Nephron progenitor cell (in vitro differentiated cells): ENCODE data around the gene KCNQ1OT1.
A peak's percentile ranks its signal among the peaks of the same experiment; 100 is the strongest.

Experiments used
- DNase-seq: peaks from one replicate; pipeline ENCODE4 v3.0.0; 2021
- H3K27ac Mint-ChIP-seq: 2 replicates; pipeline ENCODE4 v1.8.0; 2021; ENCODE audit warnings: mild to moderate bottlenecking, moderate library complexity, mixed read lengths
- H3K27me3 Mint-ChIP-seq: 2 replicates; pipeline ENCODE4 v1.8.0; 2021; ENCODE audit warnings: mild to moderate bottlenecking, low read depth, mixed read lengths; ENCODE audit not compliant: poor library complexity
- H3K36me3 Mint-ChIP-seq: 2 replicates; pipeline ENCODE4 v1.8.0; 2021; ENCODE audit warnings: low read depth, mixed read lengths
- H3K4me1 Mint-ChIP-seq: 2 replicates; pipeline ENCODE4 v1.8.0; 2021; ENCODE audit warnings: mixed read lengths
- H3K4me3 Mint-ChIP-seq: 2 replicates; pipeline ENCODE4 v1.8.0; 2021; ENCODE audit warnings: mild to moderate bottlenecking, moderate library complexity, mixed read lengths
- H3K9me3 Mint-ChIP-seq: 2 replicates; pipeline ENCODE4 v1.8.0; 2021; ENCODE audit warnings: mild to moderate bottlenecking, moderate library complexity, mixed read lengths
- TF ChIP-seq, protein P1 (sequence below): fragments of 200-600 bp; sonication (generic); IDR thresholded peaks from 2 replicates; pipeline ENCODE4 v1.5.0; 2021; ENCODE audit warnings: antibody characterized with exemption

KCNQ1OT1 gene

DNA sequence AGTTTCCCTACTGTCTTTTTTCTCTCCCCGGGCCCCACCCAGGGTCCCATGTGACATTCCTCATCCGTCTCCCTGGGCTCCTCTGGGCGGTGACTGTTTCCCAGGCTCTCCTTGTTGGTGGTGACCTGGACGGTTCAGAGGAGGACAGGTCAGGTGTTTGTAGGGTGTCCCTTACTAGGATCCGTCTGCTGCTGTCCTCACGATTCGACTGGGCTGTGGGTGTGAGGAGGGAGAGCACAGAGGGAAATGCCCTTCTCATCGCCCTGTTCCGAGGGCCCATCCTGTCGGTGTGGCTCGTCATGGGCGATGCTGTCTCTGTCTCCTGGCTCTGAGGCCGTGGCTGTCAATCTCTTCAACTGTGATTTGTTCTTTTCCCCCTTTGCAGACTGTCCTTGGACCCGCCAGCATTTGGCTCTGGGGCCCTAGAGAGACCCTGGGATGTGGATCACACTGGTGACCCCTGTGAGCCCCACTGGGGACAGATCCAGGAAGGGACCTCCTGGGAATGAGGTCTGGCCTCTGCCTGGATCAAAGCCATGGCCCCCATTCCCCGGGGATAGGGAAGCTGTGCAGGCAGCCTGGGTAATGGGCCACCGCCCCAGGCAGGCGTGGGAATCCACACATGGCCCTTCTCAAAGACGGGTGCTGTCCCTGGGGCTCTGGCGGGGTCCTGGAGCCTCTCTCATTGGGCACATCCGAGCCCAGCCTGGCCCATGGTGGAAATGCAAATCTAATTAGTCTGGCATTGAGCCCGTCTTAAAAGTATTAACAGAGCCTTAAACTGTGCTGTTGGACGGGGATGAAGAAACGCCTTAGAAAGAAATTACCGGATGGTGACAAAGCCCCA lies 46.8 kb upstream of the KCNQ1OT1 start:
- Mint-ChIP-seq H3K36me3 (no peaks in the 10 kb centered on the region), H3K27ac (no peak overlapping the region), H3K4me1 (peaks cover 55% of the 10 kb centered on the region), H3K27me3 (peaks cover 20% of the 10 kb centered on the region), H3K4me3 (no peak overlapping the region), H3K9me3 (no peaks in the 10 kb centered on the region)
- DNase-seq, result no peak
- TF ChIP-seq, protein P1, sequence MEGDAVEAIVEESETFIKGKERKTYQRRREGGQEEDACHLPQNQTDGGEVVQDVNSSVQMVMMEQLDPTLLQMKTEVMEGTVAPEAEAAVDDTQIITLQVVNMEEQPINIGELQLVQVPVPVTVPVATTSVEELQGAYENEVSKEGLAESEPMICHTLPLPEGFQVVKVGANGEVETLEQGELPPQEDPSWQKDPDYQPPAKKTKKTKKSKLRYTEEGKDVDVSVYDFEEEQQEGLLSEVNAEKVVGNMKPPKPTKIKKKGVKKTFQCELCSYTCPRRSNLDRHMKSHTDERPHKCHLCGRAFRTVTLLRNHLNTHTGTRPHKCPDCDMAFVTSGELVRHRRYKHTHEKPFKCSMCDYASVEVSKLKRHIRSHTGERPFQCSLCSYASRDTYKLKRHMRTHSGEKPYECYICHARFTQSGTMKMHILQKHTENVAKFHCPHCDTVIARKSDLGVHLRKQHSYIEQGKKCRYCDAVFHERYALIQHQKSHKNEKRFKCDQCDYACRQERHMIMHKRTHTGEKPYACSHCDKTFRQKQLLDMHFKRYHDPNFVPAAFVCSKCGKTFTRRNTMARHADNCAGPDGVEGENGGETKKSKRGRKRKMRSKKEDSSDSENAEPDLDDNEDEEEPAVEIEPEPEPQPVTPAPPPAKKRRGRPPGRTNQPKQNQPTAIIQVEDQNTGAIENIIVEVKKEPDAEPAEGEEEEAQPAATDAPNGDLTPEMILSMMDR, result no peak

DNA sequence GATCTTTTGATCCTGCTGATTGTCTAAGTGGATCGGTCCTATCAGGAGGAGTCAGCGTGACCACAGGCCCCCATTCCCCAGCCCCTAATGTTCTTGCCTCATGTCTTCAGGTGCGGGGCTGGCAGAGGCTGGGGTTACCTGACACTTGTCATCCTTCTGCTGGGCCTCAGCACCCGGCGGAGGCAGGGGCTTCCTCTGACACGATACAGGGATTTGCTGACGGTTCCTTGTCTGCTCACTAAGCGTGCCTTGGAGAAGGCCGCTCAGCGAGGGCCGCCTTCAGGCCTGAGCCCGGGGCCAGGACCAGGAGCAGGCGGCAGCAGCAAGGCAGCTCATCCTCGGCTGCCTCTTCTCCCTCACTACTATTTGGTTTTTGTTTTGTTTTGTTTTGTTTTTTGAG lies 45.7 kb upstream of the KCNQ1OT1 start:
- Mint-ChIP-seq H3K27me3 (peaks cover 23% of the 10 kb centered on the region), H3K4me3 (no peak overlapping the region), H3K27ac (no peak overlapping the region), H3K36me3 (no peaks in the 10 kb centered on the region), H3K4me1 (peaks cover 55% of the 10 kb centered on the region), H3K9me3 (peaks cover 3% of the 10 kb centered on the region)
- peak; percentile 1 for DNase-seq
- TF ChIP-seq, protein P1, result no peak

DNA sequence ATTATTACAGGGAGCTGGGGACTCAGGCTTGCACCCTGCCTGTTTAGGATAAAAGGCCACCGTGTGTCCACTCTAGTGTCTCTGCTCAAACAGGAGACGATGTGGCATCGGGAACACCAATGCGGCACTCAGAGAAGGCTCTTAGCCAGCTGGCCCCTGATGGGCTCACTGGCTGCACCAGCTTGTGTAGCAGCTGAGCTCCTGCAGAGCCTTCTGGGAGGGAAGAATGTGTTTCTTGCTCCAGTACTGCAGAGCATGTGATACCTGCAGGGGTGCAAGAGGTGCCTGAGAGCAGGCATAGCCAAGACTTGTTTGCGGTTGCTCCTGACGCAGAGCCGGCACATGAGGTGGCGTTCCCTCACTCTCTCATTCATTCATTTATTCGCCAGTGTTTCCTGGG lies 44.4 kb upstream of the KCNQ1OT1 start:
- Mint-ChIP-seq H3K27ac (no peak overlapping the region), H3K4me3 (no peak overlapping the region), H3K9me3 (peaks cover 3% of the 10 kb centered on the region), H3K4me1 (peaks cover 44% of the 10 kb centered on the region), H3K36me3 (no peaks in the 10 kb centered on the region), H3K27me3 (peaks cover 23% of the 10 kb centered on the region)
- TF ChIP-seq, protein P1, result no peak
- DNase-seq, result no peak

DNA sequence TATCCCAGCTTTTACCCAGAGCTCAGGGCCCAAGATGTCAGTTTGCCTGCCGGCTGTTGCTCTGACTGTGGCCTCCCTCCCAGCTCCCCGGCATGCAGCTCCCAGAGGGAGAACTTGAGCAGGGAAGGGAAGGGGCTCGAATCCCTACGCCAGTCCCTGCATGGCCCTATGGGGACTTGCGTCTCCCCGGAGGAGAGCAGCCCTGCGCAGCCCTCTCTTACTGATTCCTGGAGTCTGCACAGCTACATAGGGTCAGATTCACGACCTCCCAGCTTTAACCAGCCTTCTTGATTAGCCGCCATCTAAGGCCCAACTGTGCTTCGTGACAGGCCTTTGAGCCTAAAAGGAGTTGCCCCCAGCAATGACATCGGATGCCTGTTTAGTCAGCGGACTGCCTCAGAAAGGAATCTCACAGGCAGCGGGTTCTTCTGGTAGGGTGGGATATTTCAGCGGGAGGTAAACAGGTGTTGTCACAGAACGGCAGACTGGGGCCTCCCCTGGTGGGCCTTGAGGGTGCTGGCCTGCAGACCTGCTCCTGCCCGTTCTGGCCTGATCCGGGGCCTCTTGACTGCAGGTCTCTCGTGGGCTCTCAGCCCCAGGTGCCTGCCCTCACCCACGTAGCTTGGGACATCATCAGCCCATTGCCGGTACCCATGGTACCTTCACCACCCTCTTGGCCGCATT lies 43.8 kb upstream of the KCNQ1OT1 start:
- Mint-ChIP-seq H3K4me1 (peaks cover 38% of the 10 kb centered on the region), H3K27ac (peak overlapping the region; percentile 22)

DNA sequence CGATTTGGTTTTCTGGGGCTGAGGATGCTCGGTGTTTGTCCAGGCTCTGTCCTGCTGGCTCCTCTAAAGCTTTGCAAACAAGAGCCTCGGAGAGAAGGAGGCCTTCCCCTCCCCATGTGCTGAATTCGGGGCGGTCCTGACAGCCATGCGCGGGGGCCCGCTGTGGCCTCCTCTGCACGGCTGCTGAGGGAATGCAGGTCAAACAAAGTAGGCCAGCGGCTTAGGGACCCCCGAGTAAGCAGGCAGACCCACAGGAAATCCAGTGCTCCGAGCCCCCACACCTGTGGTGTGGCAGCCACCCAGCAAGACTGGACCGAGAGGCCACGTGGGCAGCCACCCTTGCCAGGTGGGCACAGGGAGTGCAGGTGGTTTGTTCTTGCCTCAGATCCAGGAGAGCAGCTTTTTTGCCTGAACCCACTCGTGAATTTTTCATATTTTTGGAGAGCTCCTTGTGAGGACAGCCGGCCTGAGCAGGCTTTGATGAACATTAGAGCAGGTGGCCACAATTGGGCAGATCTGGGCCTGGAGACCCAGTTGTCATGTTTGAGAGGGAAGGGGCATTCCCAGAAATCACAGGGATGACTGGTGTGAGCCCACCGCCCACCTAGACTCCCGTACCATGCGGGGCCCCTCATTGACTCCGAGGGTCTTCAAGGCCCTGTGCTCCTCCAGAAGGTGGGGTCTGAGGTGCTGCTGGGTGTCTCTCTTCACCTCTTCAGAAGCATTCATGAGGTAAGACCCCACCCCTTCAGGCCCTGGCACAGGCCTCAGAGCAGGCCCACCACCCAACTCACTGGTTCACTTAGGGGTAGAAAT lies 43.0 kb upstream of the KCNQ1OT1 start:
- TF ChIP-seq, protein P1, result no peak
- H3K9me3 Mint-ChIP-seq, result peaks cover 3% of the 10 kb centered on the region
- H3K27me3 Mint-ChIP-seq, result peaks cover 23% of the 10 kb centered on the region
- peaks cover 42% of the 10 kb centered on the region for H3K4me1 Mint-ChIP-seq
- H3K27ac Mint-ChIP-seq, result no peak overlapping the region
- no peak overlapping the region for H3K4me3 Mint-ChIP-seq
- DNase-seq, result peak; percentile 1
- no peaks in the 10 kb centered on the region for H3K36me3 Mint-ChIP-seq

More for the DNA sequence above, 43.8 kb upstream of the KCNQ1OT1 start:
- Mint-ChIP-seq H3K4me3 (no peak overlapping the region), H3K27me3 (peaks cover 23% of the 10 kb centered on the region), H3K36me3 (no peaks in the 10 kb centered on the region), H3K9me3 (peaks cover 3% of the 10 kb centered on the region)
- DNase-seq, result peak; percentile 4
- TF ChIP-seq, protein P1, result no peak
